DOHH2 (cell line): ENCODE data around the gene MKRN2.

Source experiments
- EZH2phosphoT487 ChIP-seq: fragments of 200-600 bp; sonication (generic); IDR thresholded peaks from 2 replicates; pipeline ENCODE4 v1.6.1; 2017; ENCODE audit warnings: borderline replicate concordance, mild to moderate bottlenecking, antibody characterized with exemption, low read length, moderate library complexity, mixed read lengths
- TF ChIP-seq, protein P1 (sequence below): fragments of 200-600 bp; sonication (generic); IDR thresholded peaks from one replicate; pipeline ENCODE4 v1.5.1; 2014; ENCODE audit warnings: antibody characterized with exemption, mild to moderate bottlenecking, low read depth, low read length; ENCODE audit not compliant: poor library complexity, severe bottlenecking

DNA sequence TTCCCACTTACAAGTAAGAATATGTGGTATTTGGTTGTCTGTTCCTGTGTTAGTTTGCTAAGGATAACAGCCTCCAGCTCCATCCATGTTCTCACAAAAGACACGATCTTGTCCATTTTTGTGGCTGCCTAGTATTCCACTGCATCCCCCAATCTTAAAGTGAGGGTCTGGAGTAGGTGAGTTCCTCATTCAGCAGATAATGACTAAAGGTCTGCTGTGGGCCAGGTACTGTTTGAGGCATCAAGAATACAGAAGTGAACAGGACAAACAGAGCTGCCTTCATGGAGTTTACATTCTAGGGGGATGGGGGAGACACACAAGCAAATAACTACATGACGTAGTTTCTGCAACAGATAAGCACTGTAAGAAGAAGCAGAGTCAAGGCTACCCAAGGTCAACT, 35.9 kb upstream of the MKRN2 start:
- TF ChIP-seq, protein P1, sequence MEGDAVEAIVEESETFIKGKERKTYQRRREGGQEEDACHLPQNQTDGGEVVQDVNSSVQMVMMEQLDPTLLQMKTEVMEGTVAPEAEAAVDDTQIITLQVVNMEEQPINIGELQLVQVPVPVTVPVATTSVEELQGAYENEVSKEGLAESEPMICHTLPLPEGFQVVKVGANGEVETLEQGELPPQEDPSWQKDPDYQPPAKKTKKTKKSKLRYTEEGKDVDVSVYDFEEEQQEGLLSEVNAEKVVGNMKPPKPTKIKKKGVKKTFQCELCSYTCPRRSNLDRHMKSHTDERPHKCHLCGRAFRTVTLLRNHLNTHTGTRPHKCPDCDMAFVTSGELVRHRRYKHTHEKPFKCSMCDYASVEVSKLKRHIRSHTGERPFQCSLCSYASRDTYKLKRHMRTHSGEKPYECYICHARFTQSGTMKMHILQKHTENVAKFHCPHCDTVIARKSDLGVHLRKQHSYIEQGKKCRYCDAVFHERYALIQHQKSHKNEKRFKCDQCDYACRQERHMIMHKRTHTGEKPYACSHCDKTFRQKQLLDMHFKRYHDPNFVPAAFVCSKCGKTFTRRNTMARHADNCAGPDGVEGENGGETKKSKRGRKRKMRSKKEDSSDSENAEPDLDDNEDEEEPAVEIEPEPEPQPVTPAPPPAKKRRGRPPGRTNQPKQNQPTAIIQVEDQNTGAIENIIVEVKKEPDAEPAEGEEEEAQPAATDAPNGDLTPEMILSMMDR: no peak
- TF ChIP-seq EZH2phosphoT487: no peak
